GM23338 (cell line): ENCODE measurements around the gene TOR1AIP2. TPM values are rescaled to one million over a fixed set of nuclear protein-coding genes. Genes with fewer than 3 reads are reported as not detected.

Experiments used
- ATAC-seq: fragments of 200-7000 bp; cut with Tn5 transposase; 3 replicates; pipeline ENCODE4 v1.9.1; 2020
- DNase-seq: peaks from one replicate; pipeline ENCODE4 v3.0.0-alpha.2; 2015; ENCODE audit warnings: low spot score
- H2AFZ ChIP-seq: fragments of 200-600 bp; sonication (generic); 2 replicates; pipeline ENCODE4 v1.8.0; 2016; ENCODE audit warnings: antibody characterized with exemption, mild to moderate bottlenecking, moderate library complexity
- H3F3A ChIP-seq: fragments of 200-600 bp; sonication (generic); replicated peaks from 2 replicates; pipeline ENCODE4 v1.8.0; 2017; ENCODE audit warnings: antibody characterized with exemption, mixed run types, low read depth
- H3K27ac ChIP-seq: fragments of 200-600 bp; sonication (generic); 2 replicates; pipeline ENCODE4 v1.6.1; 2016; ENCODE audit warnings: low read depth
- H3K27me3 ChIP-seq: fragments of 200-600 bp; sonication (generic); 2 replicates; pipeline ENCODE4 v1.8.0; 2016; ENCODE audit warnings: mild to moderate bottlenecking, mixed run types, moderate library complexity; ENCODE audit not compliant: insufficient read depth
- H3K36me3 ChIP-seq: fragments of 200-600 bp; sonication (generic); 2 replicates; pipeline ENCODE4 v1.8.0; 2016; ENCODE audit warnings: mild to moderate bottlenecking; ENCODE audit not compliant: insufficient read depth
- H3K4me1 ChIP-seq: fragments of 200-600 bp; sonication (generic); 2 replicates; pipeline ENCODE4 v1.8.0; 2016; ENCODE audit warnings: mild to moderate bottlenecking, moderate library complexity; ENCODE audit not compliant: insufficient read depth
- H3K4me2 ChIP-seq: fragments of 200-600 bp; sonication (generic); 2 replicates; pipeline ENCODE4 v1.7.1; 2017; ENCODE audit warnings: mixed run types
- H3K4me3 ChIP-seq: fragments of 200-600 bp; sonication (generic); 2 replicates; pipeline ENCODE4 v1.6.1; 2016; ENCODE audit warnings: mixed run types
- H3K79me2 ChIP-seq: fragments of 200-600 bp; sonication (generic); replicated peaks from 2 replicates; pipeline ENCODE4 v1.8.0; 2017; ENCODE audit warnings: mild to moderate bottlenecking; ENCODE audit not compliant: insufficient read depth
- H3K9me2 ChIP-seq: fragments of 200-600 bp; sonication (generic); 2 replicates; pipeline ENCODE4 v1.8.0; 2017; ENCODE audit not compliant: insufficient read depth
- H4K20me1 ChIP-seq: fragments of 200-600 bp; sonication (generic); replicated peaks from 2 replicates; pipeline ENCODE4 v1.8.0; 2017; ENCODE audit warnings: mild to moderate bottlenecking; ENCODE audit not compliant: insufficient read depth
- H3K27ac Mint-ChIP-seq: 2 replicates; pipeline ENCODE4 v1.8.0; 2020; ENCODE audit warnings: inconsistent platforms, mild to moderate bottlenecking, moderate library complexity, mixed read lengths
- H3K27me3 Mint-ChIP-seq: 3 replicates; pipeline ENCODE4 v1.8.0; 2022; ENCODE audit warnings: low read depth, mild to moderate bottlenecking, moderate library complexity, mixed read lengths, inconsistent platforms; ENCODE audit not compliant: insufficient read depth, poor library complexity
- H3K36me3 Mint-ChIP-seq: 3 replicates; pipeline ENCODE4 v1.8.0; 2021; ENCODE audit warnings: low read depth, mild to moderate bottlenecking, inconsistent platforms, moderate library complexity, mixed read lengths
- H3K4me1 Mint-ChIP-seq: 3 replicates; pipeline ENCODE4 v1.8.0; 2020; ENCODE audit warnings: mild to moderate bottlenecking, inconsistent platforms, mixed read lengths
- H3K4me3 Mint-ChIP-seq: 3 replicates; pipeline ENCODE4 v1.8.0; 2021; ENCODE audit warnings: moderate library complexity, mild to moderate bottlenecking, inconsistent platforms, mixed read lengths
- H3K9me3 Mint-ChIP-seq: 3 replicates; pipeline ENCODE4 v1.8.0; 2020; ENCODE audit warnings: moderate library complexity, mild to moderate bottlenecking, inconsistent platforms, mixed read lengths
- CREB1 ChIP-seq: fragments of 250-450 bp; sonication (Bioruptor Pico); IDR thresholded peaks from 2 replicates; pipeline ENCODE4 v1.5.0; 2020; ENCODE audit warnings: low read depth, mild to moderate bottlenecking, moderate library complexity
- EZH2phosphoT487 ChIP-seq: fragments of 200-600 bp; sonication (generic); IDR thresholded peaks from one replicate; pipeline ENCODE4 v1.8.1; 2018; ENCODE audit warnings: antibody characterized with exemption; ENCODE audit not compliant: unreplicated experiment
- JUNB ChIP-seq: IDR thresholded peaks from one replicate; pipeline ENCODE4 v1.6.1; 2016; ENCODE audit warnings: antibody characterized with exemption; ENCODE audit not compliant: unreplicated experiment
- NANOG ChIP-seq: IDR thresholded peaks from 2 replicates; pipeline ENCODE4 v1.6.1; 2016; ENCODE audit warnings: antibody characterized with exemption, borderline replicate concordance
- POLR2AphosphoS5 ChIP-seq: IDR thresholded peaks from 2 replicates; pipeline ENCODE4 v1.6.1; 2016; ENCODE audit warnings: antibody characterized with exemption, low read depth
- REST ChIP-seq: IDR thresholded peaks from one replicate; pipeline ENCODE4 v1.6.1; 2018; ENCODE audit warnings: antibody characterized with exemption; ENCODE audit not compliant: unreplicated experiment
- STAT1 ChIP-seq: IDR thresholded peaks from one replicate; pipeline ENCODE4 v1.6.1; 2016; ENCODE audit warnings: antibody characterized with exemption; ENCODE audit not compliant: unreplicated experiment
- ZNF114 ChIP-seq: fragments of 250-450 bp; sonication (Bioruptor Pico); IDR thresholded peaks from 2 replicates; pipeline ENCODE4 v1.5.0; 2020; ENCODE audit warnings: mild to moderate bottlenecking, moderate library complexity
- ZNF331 ChIP-seq: fragments of 250-450 bp; sonication (Bioruptor Pico); IDR thresholded peaks from 2 replicates; pipeline ENCODE4 v1.5.0; 2020; ENCODE audit warnings: low read depth, mild to moderate bottlenecking, moderate library complexity
- polyA plus RNA-seq: library from polyadenylated mRNA; unstranded; fragments of >200 nt; fragmentation: Nextera tagmentation; extraction: Ambion mirVana; gene quantifications from 2 replicates; pipeline ENCODE4 v1.2.1, GENCODE V29; 2016
- total RNA-seq: library from RNA; depleted of rRNA; stranded (reverse); fragments of >200 nt; shearing (Covaris generic); gene quantifications from 2 replicates; pipeline ENCODE4 v1.2.3, GENCODE V29; 2014
- TF ChIP-seq, protein P1 (sequence below), 2 experiments: fragments of 200-600 bp in 1 of 2; sonication (generic) in 1 of 2; conservative IDR thresholded peaks; 2 replicates each; pipeline versions ENCODE4 v1.5.1 to v1.6.1; 2016 to 2017; ENCODE audit warnings: antibody characterized with exemption in 2 of 2, low read depth in 2 of 2, mild to moderate bottlenecking in 2 of 2, moderate library complexity in 1 of 2

Gene TOR1AIP2
- total and polyA plus RNA-seq, 2 experiments from 2014 or later, result 21.1 to 81.3 TPM

GRCh38 chr1:179921981-179922872 is 44.6 kb upstream of the TOR1AIP2 start:
- Histone ChIP-seq H4K20me1 (no peaks in the 10 kb centered on the region), H2AFZ (no peak overlapping the region), H3K9me2 (no peaks in the 10 kb centered on the region), H3K27ac (peak overlapping the region; percentile 82), H3F3A (no peaks in the 10 kb centered on the region), H3K4me2 (peak overlapping the region; percentile 4), H3K27me3 (no peaks in the 10 kb centered on the region), H3K79me2 (no peaks in the 10 kb centered on the region), H3K4me1 (peaks cover 25% of the 10 kb centered on the region), H3K4me3 (no peak overlapping the region), H3K36me3 (peaks cover 9% of the 10 kb centered on the region)
- Mint-ChIP-seq H3K4me3 (no peak overlapping the region), H3K36me3 (peaks cover 25% of the 10 kb centered on the region; the same call in 2 of the 3 replicates), H3K4me1 (peaks cover 22% of the 10 kb centered on the region), H3K9me3 (no peaks in the 10 kb centered on the region), H3K27ac (peak overlapping the region; percentile 27; the same call in 1 of the 2 replicates), H3K27me3 (no peaks in the 10 kb centered on the region)
- ATAC-seq (no peak; the same call in 2 of the 3 replicates), DNase-seq (peak; percentile 11)
- TF ChIP-seq ZNF114 (CRISPR knock-in tag) (no peak), JUNB (no peak)

- Histone ChIP-seq H3K4me3 (no peak overlapping the region), H3K36me3 (peaks cover 9% of the 10 kb centered on the region), H3K27me3 (no peaks in the 10 kb centered on the region), H2AFZ (no peak overlapping the region), H3K4me2 (peak overlapping the region; percentile 4), H3K79me2 (no peaks in the 10 kb centered on the region), H3K4me1 (peaks cover 25% of the 10 kb centered on the region), H3K27ac (peak overlapping the region; percentile 82), H4K20me1 (no peaks in the 10 kb centered on the region), H3F3A (no peaks in the 10 kb centered on the region), H3K9me2 (no peaks in the 10 kb centered on the region)
- Mint-ChIP-seq H3K4me3 (no peak overlapping the region; the same call in 2 of the 3 replicates), H3K27ac (peak overlapping the region; percentile 27; the same call in 1 of the 2 replicates), H3K36me3 (peaks cover 26% of the 10 kb centered on the region; the same call in 2 of the 3 replicates), H3K9me3 (no peaks in the 10 kb centered on the region), H3K27me3 (no peaks in the 10 kb centered on the region), H3K4me1 (peaks cover 22% of the 10 kb centered on the region)
- ATAC-seq, result peak; percentile 74
- TF ChIP-seq EZH2phosphoT487, result no peak
- TF ChIP-seq NANOG, result peak; percentile 17; the same call in 1 of the 2 replicates
- DNase-seq, result peak; percentile 75
These were observed 43.9 kb upstream of the TOR1AIP2 start for GRCh38 chr1:179921472-179921871.

- Histone ChIP-seq H3K36me3 (peaks cover 9% of the 10 kb centered on the region), H3K9me2 (no peaks in the 10 kb centered on the region), H3F3A (no peaks in the 10 kb centered on the region), H3K4me3 (no peak overlapping the region), H3K4me2 (no peak overlapping the region), H4K20me1 (no peaks in the 10 kb centered on the region), H3K79me2 (no peaks in the 10 kb centered on the region), H2AFZ (no peak overlapping the region), H3K27me3 (no peaks in the 10 kb centered on the region), H3K4me1 (peaks cover 21% of the 10 kb centered on the region), H3K27ac (no peak overlapping the region)
- ATAC-seq, result no peak
- DNase-seq, result no peak
- Mint-ChIP-seq H3K9me3 (no peaks in the 10 kb centered on the region), H3K27me3 (no peaks in the 10 kb centered on the region), H3K4me1 (peaks cover 18% of the 10 kb centered on the region), H3K4me3 (no peak overlapping the region), H3K27ac (no peak overlapping the region), H3K36me3 (peaks cover 29% of the 10 kb centered on the region; the same call in 2 of the 3 replicates)
- TF ChIP-seq, protein P1, sequence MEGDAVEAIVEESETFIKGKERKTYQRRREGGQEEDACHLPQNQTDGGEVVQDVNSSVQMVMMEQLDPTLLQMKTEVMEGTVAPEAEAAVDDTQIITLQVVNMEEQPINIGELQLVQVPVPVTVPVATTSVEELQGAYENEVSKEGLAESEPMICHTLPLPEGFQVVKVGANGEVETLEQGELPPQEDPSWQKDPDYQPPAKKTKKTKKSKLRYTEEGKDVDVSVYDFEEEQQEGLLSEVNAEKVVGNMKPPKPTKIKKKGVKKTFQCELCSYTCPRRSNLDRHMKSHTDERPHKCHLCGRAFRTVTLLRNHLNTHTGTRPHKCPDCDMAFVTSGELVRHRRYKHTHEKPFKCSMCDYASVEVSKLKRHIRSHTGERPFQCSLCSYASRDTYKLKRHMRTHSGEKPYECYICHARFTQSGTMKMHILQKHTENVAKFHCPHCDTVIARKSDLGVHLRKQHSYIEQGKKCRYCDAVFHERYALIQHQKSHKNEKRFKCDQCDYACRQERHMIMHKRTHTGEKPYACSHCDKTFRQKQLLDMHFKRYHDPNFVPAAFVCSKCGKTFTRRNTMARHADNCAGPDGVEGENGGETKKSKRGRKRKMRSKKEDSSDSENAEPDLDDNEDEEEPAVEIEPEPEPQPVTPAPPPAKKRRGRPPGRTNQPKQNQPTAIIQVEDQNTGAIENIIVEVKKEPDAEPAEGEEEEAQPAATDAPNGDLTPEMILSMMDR (conservative IDR thresholded peaks at IDR 0.05; ENCODE audit: low read depth in 2 of 2), result no peak
- no peak for TF ChIP-seq STAT1
- no peak for TF ChIP-seq POLR2AphosphoS5
- TF ChIP-seq ZNF331 (CRISPR knock-in tag), result no peak
- no peak for TF ChIP-seq CREB1 (CRISPR knock-in tag)
- TF ChIP-seq EZH2phosphoT487, result no peak
- TF ChIP-seq NANOG, result no peak
- TF ChIP-seq REST, result no peak
- no peak for TF ChIP-seq JUNB
- no peak for TF ChIP-seq ZNF114 (CRISPR knock-in tag)
These were observed 40.2 kb upstream of the TOR1AIP2 start for GRCh38 chr1:179917601-179918429.
